IMR-90 (cell line): ENCODE measurements around the gene ABCD1. TPM values are rescaled to one million over a fixed set of nuclear protein-coding genes. Genes with fewer than 3 reads are reported as not detected.

ENCODE experiments used
- ATAC-seq: fragments of 200-7000 bp; cut with Tn5 transposase; 2 replicates; pipeline ENCODE4 v1.9.1; 2020; ENCODE audit warnings: low read depth, mild to moderate bottlenecking, moderate library complexity
- BruUV-seq: library from RNA; stranded (reverse); fragments of 400-500 nt; replicated peaks from 2 replicates; lab custom pipeline; 2021; lab: Mats Ljungman, UMichigan
- CTCF ChIA-PET: fragments of 300-600 bp; formaldehyde crosslinking; extraction: SDS; loops from one replicate; lab custom pipeline; 2021; ENCODE audit warnings: antibody characterized with exemption; lab: Yijun Ruan, JAX
- POLR2A ChIA-PET: fragments of 300-600 bp; sonication (Branson Sonifier 250); formaldehyde crosslinking; loops from one replicate; lab custom pipeline; 2022; ENCODE audit warnings: antibody characterized with exemption; ENCODE audit not compliant: unreplicated experiment; lab: Charles Lee
- DNase-seq: peaks from one replicate; pipeline ENCODE4 v3.0.0; 2013
- H2AFZ ChIP-seq: replicated peaks from 2 replicates; pipeline ENCODE3; 2013; ENCODE audit warnings: low read length, mild to moderate bottlenecking; ENCODE audit not compliant: poor library complexity
- H2AK5ac ChIP-seq: 2 replicates; pipeline ENCODE4 v1.6.1; 2013; ENCODE audit warnings: low read depth, low read length, inconsistent platforms
- H2AK9ac ChIP-seq: replicated peaks from 2 replicates; pipeline ENCODE3; 2013; ENCODE audit warnings: mild to moderate bottlenecking, low read depth, low read length, moderate library complexity; ENCODE audit not compliant: poor library complexity
- H2BK120ac ChIP-seq: 2 replicates; pipeline ENCODE4 v1.6.1; 2013; ENCODE audit warnings: low read depth, low read length, inconsistent platforms
- H2BK15ac ChIP-seq: 3 replicates; pipeline ENCODE4 v1.6.1; 2013; ENCODE audit warnings: low read depth, low read length, inconsistent platforms
- H2BK20ac ChIP-seq: 2 replicates; pipeline ENCODE4 v1.6.1; 2013; ENCODE audit warnings: low read depth, mild to moderate bottlenecking, inconsistent platforms, low read length, moderate library complexity
- H2BK5ac ChIP-seq: 2 replicates; pipeline ENCODE4 v1.6.1; 2013; ENCODE audit warnings: mild to moderate bottlenecking, low read depth, low read length, inconsistent platforms; ENCODE audit not compliant: poor library complexity, severe bottlenecking
- H3K14ac ChIP-seq: replicated peaks from 2 replicates; pipeline ENCODE4 v1.6.1; 2013; ENCODE audit warnings: low read depth, low read length, inconsistent platforms
- H3K18ac ChIP-seq: 2 replicates; pipeline ENCODE4 v1.6.1; 2013; ENCODE audit warnings: low read depth, low read length, control low read depth
- H3K23ac ChIP-seq: 2 replicates; pipeline ENCODE4 v1.6.1; 2013; ENCODE audit warnings: low read depth, low read length, inconsistent platforms
- H3K27ac ChIP-seq: 2 replicates; pipeline ENCODE4 v1.5.1; 2013; ENCODE audit warnings: mild to moderate bottlenecking, control low read depth, low read length; ENCODE audit not compliant: insufficient read depth
- H3K27me3 ChIP-seq: 2 replicates; pipeline ENCODE4 v1.6.1; 2013; ENCODE audit warnings: low read length; ENCODE audit not compliant: control insufficient read depth, insufficient read depth
- H3K36me3 ChIP-seq: 2 replicates; pipeline ENCODE4 v1.6.1; 2013; ENCODE audit warnings: low read length, mixed read lengths; ENCODE audit not compliant: control insufficient read depth, insufficient read depth
- H3K4ac ChIP-seq: 2 replicates; pipeline ENCODE4 v1.6.1; 2013; ENCODE audit warnings: low read depth, low read length, inconsistent platforms
- H3K4me1 ChIP-seq: 2 replicates; pipeline ENCODE4 v1.6.1; 2013; ENCODE audit warnings: low read length, mixed read lengths; ENCODE audit not compliant: control insufficient read depth, insufficient read depth
- H3K4me2 ChIP-seq: 2 replicates; pipeline ENCODE4 v1.6.1; 2013; ENCODE audit warnings: low read depth, mild to moderate bottlenecking, control low read depth, low read length, moderate library complexity
- H3K4me3 ChIP-seq: 2 replicates; pipeline ENCODE4 v1.5.1; 2013; ENCODE audit warnings: low read depth, mild to moderate bottlenecking, control low read depth, low read length, moderate library complexity; ENCODE audit not compliant: insufficient read depth
- H3K56ac ChIP-seq: 2 replicates; pipeline ENCODE4 v1.6.1; 2013; ENCODE audit warnings: low read length, inconsistent platforms; ENCODE audit not compliant: insufficient read depth; ENCODE audit errors: extremely low read depth
- H3K79me1 ChIP-seq, 2 experiments: 2 replicates each; pipeline ENCODE4 v1.6.1; 2013; ENCODE audit warnings: low read length in 2 of 2, inconsistent platforms in 1 of 2, low read depth in 1 of 2
- H3K9ac ChIP-seq: 2 replicates; pipeline ENCODE4 v1.6.1; 2013; ENCODE audit warnings: low read depth, low read length, control low read depth
- H3K9me1 ChIP-seq: 2 replicates; pipeline ENCODE4 v1.6.1; 2013; ENCODE audit warnings: low read length, inconsistent platforms; ENCODE audit not compliant: insufficient read depth
- H3K9me3 ChIP-seq: 2 replicates; pipeline ENCODE4 v1.6.1; 2013; ENCODE audit warnings: low read length; ENCODE audit not compliant: control insufficient read depth, insufficient read depth
- H4K20me1 ChIP-seq: 2 replicates; pipeline ENCODE4 v1.6.1; 2013; ENCODE audit warnings: low read length, inconsistent platforms; ENCODE audit not compliant: insufficient read depth
- H4K5ac ChIP-seq: 2 replicates; pipeline ENCODE4 v1.6.1; 2013; ENCODE audit warnings: mild to moderate bottlenecking, low read depth, low read length, control low read depth
- H4K8ac ChIP-seq, 2 experiments: 2 replicates each; pipeline ENCODE4 v1.6.1; 2013; ENCODE audit warnings: low read depth in 2 of 2, low read length in 2 of 2, control low read depth in 1 of 2, inconsistent platforms in 1 of 2
- H4K91ac ChIP-seq: 2 replicates; pipeline ENCODE4 v1.6.1; 2013; ENCODE audit warnings: low read depth, low read length, inconsistent platforms; ENCODE audit not compliant: insufficient read depth
- BHLHE40 ChIP-seq: fragments of 150-350 bp; IDR thresholded peaks from 2 replicates; pipeline ENCODE4 v1.6.1; 2016; ENCODE audit warnings: mild to moderate bottlenecking, low read depth, low read length
- CEBPB ChIP-seq: IDR thresholded peaks from 2 replicates; pipeline ENCODE4 v1.6.1; 2012; ENCODE audit warnings: low read depth, low read length, improper control_type of control experiment
- FOS ChIP-seq: fragments of 150-350 bp; IDR thresholded peaks from 2 replicates; pipeline ENCODE4 v1.6.1; 2016; ENCODE audit warnings: low read depth, low read length
- MXI1 ChIP-seq: IDR thresholded peaks from 2 replicates; pipeline ENCODE4 v1.6.1; 2012; ENCODE audit warnings: low read depth, mild to moderate bottlenecking, low read length, moderate library complexity, borderline replicate concordance
- POLR2A ChIP-seq: IDR thresholded peaks from 2 replicates; pipeline ENCODE4 v1.6.1; 2012; ENCODE audit warnings: mild to moderate bottlenecking, low read depth, low read length
- SMC3 ChIP-seq: fragments of 150-350 bp; IDR thresholded peaks from 2 replicates; pipeline ENCODE4 v1.6.1; 2016; ENCODE audit warnings: low read depth, mild to moderate bottlenecking, antibody characterized with exemption, low read length, moderate library complexity
- WGBS, 2 experiments: methylation state at CpG; one replicate each; pipeline versions ENCODE4 v1.1.5 to v1.1.7; 2013; ENCODE audit warnings: missing lambda C conversion rate in 2 of 2; ENCODE audit not compliant: insufficient read length in 1 of 2; ENCODE audit errors: extremely low coverage in 2 of 2; 5-methylcytosine and 5-hydroxymethylcytosine counted together
- dilution Hi-C: fragments of 300-500 bp; cut with HindIII; formaldehyde crosslinking; loops from one replicate; pipeline ENCODE4 v1.14.3; 2018; ENCODE audit warnings: low sequenced_read_pairs; ENCODE audit not compliant: unreplicated experiment
- in situ Hi-C: fragments of 300-500 bp; cut with MboI; formaldehyde crosslinking; loops from 3 replicates; pipeline ENCODE4 v1.14.3; 2019; ENCODE audit warnings: low sequenced_read_pairs, inconsistent platforms, mixed read lengths
- intact Hi-C: fragments of 100-400 bp; cut with micrococcal nuclease; formaldehyde crosslinking; loops from 2 replicates; pipeline ENCODE4 v1.10.0; 2022
- polyA plus RNA-seq, 3 experiments: library from polyadenylated mRNA; depleted of rRNA; stranded (reverse); fragments of >200 nt; gene quantifications; 2 replicates each; pipeline ENCODE4 v1.2.3, GENCODE V29; 2012; ENCODE audit warnings: low replicate concordance in 1 of 3
- total RNA-seq: library from RNA; depleted of rRNA; stranded (reverse); fragments of >200 nt; gene quantifications from 2 replicates; pipeline ENCODE4 v1.2.3, GENCODE V29; 2012

ABCD1 gene
- total and polyA plus RNA-seq, 2 of the 4 experiments (the other 2 are of a cell fraction): 4.3 to 7.0 TPM

DNA sequence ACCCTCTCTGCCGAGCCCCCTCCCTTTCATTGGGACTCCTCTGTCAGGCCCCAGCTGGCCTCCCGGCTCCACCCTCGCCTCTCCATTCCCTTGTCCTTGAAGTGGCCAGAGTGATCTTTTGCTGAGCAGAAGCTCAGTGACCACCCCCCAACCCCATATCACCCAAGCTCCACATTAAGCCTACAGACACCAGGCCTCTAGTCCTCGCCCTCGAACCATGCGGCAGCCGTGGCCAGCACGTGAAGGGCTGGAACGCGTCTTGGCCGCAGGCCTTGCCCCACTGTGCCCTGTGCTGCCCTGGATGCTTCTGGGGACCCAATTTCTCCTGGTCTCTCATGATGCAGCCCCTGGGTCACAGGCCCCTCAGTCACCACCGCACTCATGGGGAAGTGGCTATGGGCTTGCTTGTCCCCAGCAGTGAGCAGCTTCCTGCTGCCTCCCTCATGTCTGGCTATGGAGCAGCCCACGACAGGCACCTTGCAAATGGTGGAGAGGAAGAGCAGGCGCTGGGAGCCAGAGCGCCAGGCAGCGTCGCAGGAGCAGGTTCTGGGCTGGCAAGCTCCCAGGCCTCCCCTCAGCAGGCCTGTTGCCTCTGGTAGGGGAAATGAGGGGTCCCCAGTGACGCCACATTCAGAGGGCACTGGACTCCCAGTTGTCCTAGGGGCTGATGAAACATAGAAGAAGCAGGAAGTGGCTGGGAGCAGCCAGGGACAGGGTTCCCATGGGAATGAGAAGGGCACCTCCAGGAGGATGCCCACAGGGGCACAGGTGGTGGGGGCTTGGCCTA lies 55.4 kb downstream of the ABCD1 start:
- TF ChIP-seq FOS (no peak), BHLHE40 (no peak), SMC3 (no peak), POLR2A (no peak), CEBPB (no peak), MXI1 (no peak)
- Histone ChIP-seq H3K27ac (no peak overlapping the region), H2AK9ac (no peak overlapping the region), H3K9me1 (no peaks in the 10 kb centered on the region), H3K56ac (no peak overlapping the region), H4K20me1 (no peaks in the 10 kb centered on the region), H2AK5ac (no peak overlapping the region; the same call in 1 of the 2 replicates), H3K79me1 (no peaks in the 10 kb centered on the region), H4K5ac (no peak overlapping the region), H3K4me3 (no peak overlapping the region), H4K8ac (no peak overlapping the region; a peak in 1 of 4 replicates), H2BK20ac (no peak overlapping the region), H2BK120ac (no peak overlapping the region), H3K4me2 (no peak overlapping the region), H3K18ac (no peak overlapping the region), H2BK5ac (no peak overlapping the region), H3K9ac (no peak overlapping the region), H4K91ac (no peak overlapping the region), H3K4me1 (no peaks in the 10 kb centered on the region), H3K23ac (no peak overlapping the region), H3K4ac (no peak overlapping the region), H3K14ac (no peak overlapping the region), H3K27me3 (no peaks in the 10 kb centered on the region), H3K9me3 (no peaks in the 10 kb centered on the region; the same call in 1 of the 2 replicates), H2BK15ac (no peak overlapping the region), H3K36me3 (peaks cover 2% of the 10 kb centered on the region; the same call in 1 of the 2 replicates), H2AFZ (no peak overlapping the region)
- dilution Hi-C loops (no loop called here), in situ Hi-C loops (no loop called here), intact Hi-C loops (no loop called here)
- no peak for DNase-seq
- CTCF ChIA-PET: interaction anchor here (0.6 kb wide), 1 partner anchor 35 kb away, joined by 5 read pairs; no protein-coding TSS in a partner anchor
- 86% methylated on average over 10 of the region's 18 CpGs; no CpG with 5 or more reads in 1 of the 2 experiments for WGBS, 2 experiments
- POLR2A ChIA-PET: no interaction called here
- no TSS peak for BruUV-seq
- no peak for ATAC-seq
